ENCODE data around the gene WDR45B.

GRCh38 chr17:82611140-82612058 lies 36.8 kb downstream of the WDR45B start:
- TF ChIP-seq CHD2 (IDR thresholded peaks at IDR 0.05; ENCODE audit: low read length, partially characterized antibody) (peak; percentile 91), REST (IDR thresholded peaks at IDR 0.05; ENCODE audit: low read depth, low read length) (no peak), NFIC (IDR thresholded peaks at IDR 0.05; ENCODE audit: borderline replicate concordance) (peak; percentile 90), TEAD4 (IDR thresholded peaks at IDR 0.05; ENCODE audit: borderline replicate concordance, insufficient read depth) (0 out of 2 replicates have a peak, but pooled peaks have one; percentile 23)
- TF ChIP-seq, protein P1, sequence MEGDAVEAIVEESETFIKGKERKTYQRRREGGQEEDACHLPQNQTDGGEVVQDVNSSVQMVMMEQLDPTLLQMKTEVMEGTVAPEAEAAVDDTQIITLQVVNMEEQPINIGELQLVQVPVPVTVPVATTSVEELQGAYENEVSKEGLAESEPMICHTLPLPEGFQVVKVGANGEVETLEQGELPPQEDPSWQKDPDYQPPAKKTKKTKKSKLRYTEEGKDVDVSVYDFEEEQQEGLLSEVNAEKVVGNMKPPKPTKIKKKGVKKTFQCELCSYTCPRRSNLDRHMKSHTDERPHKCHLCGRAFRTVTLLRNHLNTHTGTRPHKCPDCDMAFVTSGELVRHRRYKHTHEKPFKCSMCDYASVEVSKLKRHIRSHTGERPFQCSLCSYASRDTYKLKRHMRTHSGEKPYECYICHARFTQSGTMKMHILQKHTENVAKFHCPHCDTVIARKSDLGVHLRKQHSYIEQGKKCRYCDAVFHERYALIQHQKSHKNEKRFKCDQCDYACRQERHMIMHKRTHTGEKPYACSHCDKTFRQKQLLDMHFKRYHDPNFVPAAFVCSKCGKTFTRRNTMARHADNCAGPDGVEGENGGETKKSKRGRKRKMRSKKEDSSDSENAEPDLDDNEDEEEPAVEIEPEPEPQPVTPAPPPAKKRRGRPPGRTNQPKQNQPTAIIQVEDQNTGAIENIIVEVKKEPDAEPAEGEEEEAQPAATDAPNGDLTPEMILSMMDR (IDR thresholded peaks at IDR 0.05) = no peak

Measured in SK-N-SH (cell line).